HG03139 (cell line): Measurements from ENCODE around the gene POLR3F.
"Not testable (repeated sequence)": the region's sequence is repeated elsewhere in the genome, so short reads cannot be mapped to it uniquely, and the experiment has no call there.

Experiments
- ATAC-seq: cut with Tn5 transposase; IDR thresholded peaks from one replicate; pipeline ENCODE4 v1.9.1; 2021; ENCODE audit not compliant: unreplicated experiment

The POLR3F gene

GRCh38 chr20:18504479-18505060 is 37.4 kb downstream of the POLR3F start:
- ATAC-seq: no peak

- no peak for ATAC-seq
Observed at GRCh38 chr20:18506744-18507143, 39.6 kb downstream of the POLR3F start.

GRCh38 chr20:18507218-18508191 is 40.3 kb downstream of the POLR3F start, which contains the start of gene SEC23B:
Gene SEC23B (plus strand): TSS chr20:18507940. CDS start chr20:18510836, 2,896 bp downstream.
- peak; percentile 94 for ATAC-seq

GRCh38 chr20:18511571-18511970 is 44.4 kb downstream of the POLR3F start:
- no peak for ATAC-seq

GRCh38 chr20:18513208-18513607 is 46.0 kb downstream of the POLR3F start:
- ATAC-seq: no peak

- no peak for ATAC-seq
Observed at GRCh38 chr20:18514127-18514526, 46.9 kb downstream of the POLR3F start.

- no peak for ATAC-seq
Observed at GRCh38 chr20:18515973-18516372, 48.8 kb downstream of the POLR3F start.

- ATAC-seq: not testable (repeated sequence)
Observed at GRCh38 chr20:18522066-18522465, 54.9 kb downstream of the POLR3F start.

GRCh38 chr20:18523066-18523465 is 55.9 kb downstream of the POLR3F start:
- no peak for ATAC-seq

- no peak for ATAC-seq
Observed at GRCh38 chr20:18524646-18525045, 57.5 kb downstream of the POLR3F start.

- not testable (repeated sequence) for ATAC-seq
Observed at GRCh38 chr20:18526761-18527160, 59.6 kb downstream of the POLR3F start.

- ATAC-seq: no peak
Observed at GRCh38 chr20:18527339-18527738, 60.1 kb downstream of the POLR3F start.

GRCh38 chr20:18527836-18528235 is 60.6 kb downstream of the POLR3F start:
- ATAC-seq: no peak

GRCh38 chr20:18529041-18529440 is 61.9 kb downstream of the POLR3F start:
- no peak for ATAC-seq

- no peak for ATAC-seq
Observed at GRCh38 chr20:18532626-18533025, 65.4 kb downstream of the POLR3F start.

GRCh38 chr20:18533491-18533890 is 66.3 kb downstream of the POLR3F start:
- no peak for ATAC-seq

GRCh38 chr20:18533978-18534644 is 66.9 kb downstream of the POLR3F start:
- ATAC-seq: no peak
